Skin of body (tissue), 2 donors: ENCODE results near the gene PRDM4. TPM values are rescaled to one million over a fixed set of nuclear protein-coding genes. Genes with fewer than 3 reads are reported as not detected.

Experiments
- DNase-seq: peaks from one replicate; lab custom pipeline; 2025; lab: John Stamatoyannopoulos, UW
- total RNA-seq: library from RNA; depleted of rRNA; stranded (reverse); fragments of >200 nt; gene quantifications from one replicate; pipeline ENCODE4 v1.2.3, GENCODE V29; 2014

Gene PRDM4
- total RNA-seq, 1 donor from 2014 or later: 15.7 TPM

- DNase-seq: peak; percentile 91
These were observed 75.3 kb downstream of the PRDM4 start, which contains the start of gene PWP1 for GRCh38 chr12:107685360-107686248. Gene PWP1, plus strand, starts transcription at chr12:107685799. Its CDS starts 101 bp downstream, at chr12:107685900.

GRCh38 chr12:107684990-107685359 is 76.0 kb downstream of the PRDM4 start:
- DNase-seq: peak; percentile 52

GRCh38 chr12:107684029-107684795 is 76.7 kb downstream of the PRDM4 start:
- DNase-seq: peak; percentile 6

Other genes with a start within 250 kb of the PRDM4 start
- gene PWP1, start 75.3 kb downstream of the PRDM4 start, total RNA-seq: 33.6 TPM
- 1.6 TPM for gene ASCL4, start 13.6 kb upstream of the PRDM4 start, total RNA-seq